H9 (cell line): ENCODE measurements around the gene MGMT. TPM values are rescaled to one million over a fixed set of nuclear protein-coding genes. Genes with fewer than 3 reads are reported as not detected.

Source experiments
- DNase-seq: peaks from one replicate; pipeline ENCODE4 v3.0.0-alpha.2; 2017
- H2AFZ ChIP-seq: one replicate; pipeline ENCODE4 v1.6.1; 2013; ENCODE audit warnings: mild to moderate bottlenecking, low read length, control low read depth, moderate library complexity
- H2AK5ac ChIP-seq: 2 replicates; pipeline ENCODE4 v1.6.1; 2013; ENCODE audit warnings: low read length, control low read depth, mixed read lengths; ENCODE audit not compliant: insufficient read length
- H2BK120ac ChIP-seq: one replicate; pipeline ENCODE4 v1.6.1; 2013; ENCODE audit warnings: low read depth, mild to moderate bottlenecking, low read length, control low read depth, inconsistent platforms; ENCODE audit not compliant: poor library complexity, severe bottlenecking
- H2BK12ac ChIP-seq: 2 replicates; pipeline ENCODE4 v1.6.1; 2013; ENCODE audit warnings: low read length, control low read depth, mixed read lengths, low read depth; ENCODE audit not compliant: insufficient read length
- H2BK15ac ChIP-seq: 2 replicates; pipeline ENCODE4 v1.6.1; 2013; ENCODE audit warnings: low read depth, low read length, control low read depth
- H2BK20ac ChIP-seq: one replicate; pipeline ENCODE4 v1.6.1; 2013; ENCODE audit warnings: low read depth, mild to moderate bottlenecking, low read length, control low read depth, inconsistent platforms; ENCODE audit not compliant: poor library complexity, severe bottlenecking
- H2BK5ac ChIP-seq: 2 replicates; pipeline ENCODE4 v1.6.1; 2013; ENCODE audit warnings: low read length, control low read depth, mixed read lengths; ENCODE audit not compliant: insufficient read length
- H3K14ac ChIP-seq: 2 replicates; pipeline ENCODE4 v1.6.1; 2013; ENCODE audit warnings: low read length, control low read depth; ENCODE audit not compliant: insufficient read depth
- H3K18ac ChIP-seq: 2 replicates; pipeline ENCODE4 v1.6.1; 2013; ENCODE audit warnings: low read depth, mild to moderate bottlenecking, mixed read lengths, low read length, control low read depth; ENCODE audit not compliant: insufficient read length
- H3K23ac ChIP-seq: 2 replicates; pipeline ENCODE4 v1.6.1; 2013; ENCODE audit warnings: low read length, control low read depth, mixed read lengths, low read depth; ENCODE audit not compliant: insufficient read length
- H3K23me2 ChIP-seq: 2 replicates; pipeline ENCODE4 v1.6.1; 2013; ENCODE audit warnings: low read depth, mild to moderate bottlenecking, mixed read lengths, low read length, control low read depth; ENCODE audit not compliant: insufficient read length, poor library complexity, severe bottlenecking
- H3K27ac ChIP-seq: 2 replicates; pipeline ENCODE4 v1.5.1; 2013; ENCODE audit warnings: low read length, control low read depth, mixed read lengths, low read depth; ENCODE audit not compliant: insufficient read length
- H3K27me3 ChIP-seq: 2 replicates; pipeline ENCODE4 v1.6.1; 2013; ENCODE audit warnings: low read length, control low read depth, inconsistent platforms; ENCODE audit not compliant: insufficient read depth
- H3K4ac ChIP-seq: 2 replicates; pipeline ENCODE4 v1.6.1; 2013; ENCODE audit warnings: low read depth, mild to moderate bottlenecking, control low read depth, inconsistent platforms, low read length, moderate library complexity
- H3K4me1 ChIP-seq: 2 replicates; pipeline ENCODE4 v1.6.1; 2013; ENCODE audit warnings: low read length, control low read depth, inconsistent platforms; ENCODE audit not compliant: insufficient read depth
- H3K4me2 ChIP-seq: 2 replicates; pipeline ENCODE4 v1.6.1; 2013; ENCODE audit warnings: low read length, control low read depth, mixed read lengths; ENCODE audit not compliant: insufficient read length, insufficient read depth
- H3K56ac ChIP-seq: 2 replicates; pipeline ENCODE4 v1.6.1; 2013; ENCODE audit warnings: low read depth, mild to moderate bottlenecking, mixed read lengths, low read length, control low read depth; ENCODE audit not compliant: insufficient read length
- H3K79me1 ChIP-seq: 2 replicates; pipeline ENCODE4 v1.6.1; 2013; ENCODE audit warnings: low read depth, mild to moderate bottlenecking, moderate library complexity, low read length, control low read depth, inconsistent platforms; ENCODE audit not compliant: insufficient read depth, poor library complexity, severe bottlenecking
- H3K79me2 ChIP-seq: 2 replicates; pipeline ENCODE4 v1.6.1; 2013; ENCODE audit warnings: low read length, control low read depth, inconsistent platforms; ENCODE audit not compliant: insufficient read depth
- H3K9ac ChIP-seq: 2 replicates; pipeline ENCODE4 v1.6.1; 2013; ENCODE audit warnings: low read length, control low read depth, mixed read lengths; ENCODE audit not compliant: insufficient read length; ENCODE audit errors: extremely low read depth
- H3K9me3 ChIP-seq: one replicate; pipeline ENCODE4 v1.6.1; 2013; ENCODE audit warnings: low read depth, low read length, inconsistent platforms; ENCODE audit not compliant: control insufficient read depth
- H3T11ph ChIP-seq: one replicate; pipeline ENCODE4 v1.6.1; 2013; ENCODE audit warnings: mild to moderate bottlenecking, low read length, control low read depth, inconsistent platforms
- H4K20me1 ChIP-seq: one replicate; pipeline ENCODE4 v1.6.1; 2013; ENCODE audit not compliant: control insufficient read depth, insufficient read length, insufficient read depth
- H4K5ac ChIP-seq: 2 replicates; pipeline ENCODE4 v1.6.1; 2013; ENCODE audit warnings: low read depth, mild to moderate bottlenecking, mixed read lengths, low read length, control low read depth; ENCODE audit not compliant: insufficient read length
- H4K8ac ChIP-seq: replicated peaks from 2 replicates; pipeline ENCODE4 v1.6.1; 2013; ENCODE audit warnings: low read length, control low read depth, mixed read lengths, low read depth; ENCODE audit not compliant: insufficient read length
- H4K91ac ChIP-seq: 2 replicates; pipeline ENCODE4 v1.6.1; 2013; ENCODE audit warnings: low read depth, mild to moderate bottlenecking, moderate library complexity, mixed read lengths, low read length, control low read depth; ENCODE audit not compliant: insufficient read length
- H3K27ac Mint-ChIP-seq, 3 experiments: 2 replicates in 2 of 3; 3 replicates in 1 of 3; pipeline ENCODE4 v1.8.0; 2020 to 2021; ENCODE audit warnings: mixed read lengths in 3 of 3, mild to moderate bottlenecking in 1 of 3, moderate library complexity in 1 of 3
- H3K27me3 Mint-ChIP-seq: 2 replicates; pipeline ENCODE4 v1.8.0; 2021; ENCODE audit warnings: low read depth, mild to moderate bottlenecking, moderate library complexity, mixed read lengths
- H3K36me3 Mint-ChIP-seq, 3 experiments: 2 replicates in 2 of 3; 3 replicates in 1 of 3; pipeline ENCODE4 v1.8.0; 2020 to 2021; ENCODE audit warnings: low read depth in 3 of 3, mixed read lengths in 3 of 3; ENCODE audit not compliant: insufficient read depth in 1 of 3
- H3K4me1 Mint-ChIP-seq, 2 experiments: 2 replicates each; pipeline ENCODE4 v1.8.0; 2020; ENCODE audit warnings: mixed read lengths in 2 of 2
- H3K4me3 Mint-ChIP-seq, 2 experiments: 2 replicates in 1 of 2; 3 replicates in 1 of 2; pipeline ENCODE4 v1.8.0; 2020 to 2021; ENCODE audit warnings: mild to moderate bottlenecking in 2 of 2, mixed read lengths in 2 of 2, moderate library complexity in 1 of 2
- H3K9me3 Mint-ChIP-seq, 2 experiments: 2 replicates in 1 of 2; 3 replicates in 1 of 2; pipeline ENCODE4 v1.8.0; 2020; ENCODE audit warnings: mild to moderate bottlenecking in 2 of 2, mixed read lengths in 2 of 2, moderate library complexity in 1 of 2
- WGBS: extraction: QIAGEN DNeasy Blood & Tissue Kit; methylation state at CpG from one replicate; pipeline ENCODE4 v1.1.7; 2013; ENCODE audit warnings: missing lambda C conversion rate, low lambda C conversion rate, mixed read lengths; ENCODE audit not compliant: insufficient read length; ENCODE audit errors: extremely low coverage; 5-methylcytosine and 5-hydroxymethylcytosine counted together
- total RNA-seq: library from RNA; stranded (reverse); gene quantifications from 2 replicates; pipeline ENCODE4 v1.2.1, GENCODE V29; 2021
- TF ChIP-seq, protein P1 (sequence below): fragments of 200-600 bp; sonication (generic); conservative IDR thresholded peaks from 3 replicates; pipeline ENCODE4 v1.8.0; 2021; ENCODE audit warnings: antibody characterized with exemption, mild to moderate bottlenecking

The MGMT gene
- total RNA-seq, 1 experiment from 2014 or later, result 18.4 TPM

DNA sequence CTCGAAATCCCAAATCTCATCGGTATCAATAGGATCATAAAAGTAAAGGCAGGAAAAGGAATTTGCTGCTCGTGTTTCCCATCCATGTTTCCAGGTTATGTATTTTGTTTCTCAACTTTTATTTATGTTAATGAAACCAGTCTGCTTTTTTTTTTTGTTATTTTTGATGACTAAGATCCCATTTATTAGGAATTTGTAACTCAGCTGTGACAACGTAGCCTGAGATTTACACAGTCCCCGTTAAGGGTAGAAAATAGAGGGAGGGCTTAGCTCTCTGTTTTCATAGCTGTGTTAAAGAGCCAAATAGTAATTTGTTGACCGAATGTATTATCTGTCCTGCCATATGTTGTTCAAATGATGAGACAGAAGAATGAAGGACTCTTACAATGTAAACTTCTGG is 164.0 kb downstream of the MGMT start:
- no peak overlapping the region for H3K9ac ChIP-seq
- no peak overlapping the region for H4K5ac ChIP-seq
- no peaks in the 10 kb centered on the region for H3K23me2 ChIP-seq
- no peaks in the 10 kb centered on the region for H3K27me3 ChIP-seq
- H3K27ac ChIP-seq, result no peak overlapping the region
- Mint-ChIP-seq H3K27me3 (no peaks in the 10 kb centered on the region), H3K4me1 (peaks cover 11 to 12% of the 10 kb centered on the region in 2 experiments; a peak in 3 of 4 replicates), H3K27ac (no peak overlapping the region), H3K36me3 (peaks cover 0 to 5% (median 2%) of the 10 kb centered on the region in 3 experiments; a peak in 3 of 7 replicates), H3K4me3 (no peak overlapping the region), H3K9me3 (peaks cover 6 to 9% of the 10 kb centered on the region in 2 experiments; a peak in 2 of 5 replicates)
- H2BK12ac ChIP-seq, result no peak overlapping the region
- H3K23ac ChIP-seq, result no peak overlapping the region
- H3K18ac ChIP-seq, result no peak overlapping the region
- H3K79me1 ChIP-seq, result no peaks in the 10 kb centered on the region
- H3K4me2 ChIP-seq, result no peak overlapping the region
- no peak overlapping the region for H3K56ac ChIP-seq
- no peak overlapping the region for H3K14ac ChIP-seq
- no peak overlapping the region for H2AK5ac ChIP-seq
- no peak overlapping the region for H2BK20ac ChIP-seq
- no peaks in the 10 kb centered on the region for H3K9me3 ChIP-seq
- DNase-seq, result no peak
- no peak overlapping the region for H2BK120ac ChIP-seq
- TF ChIP-seq, protein P1, sequence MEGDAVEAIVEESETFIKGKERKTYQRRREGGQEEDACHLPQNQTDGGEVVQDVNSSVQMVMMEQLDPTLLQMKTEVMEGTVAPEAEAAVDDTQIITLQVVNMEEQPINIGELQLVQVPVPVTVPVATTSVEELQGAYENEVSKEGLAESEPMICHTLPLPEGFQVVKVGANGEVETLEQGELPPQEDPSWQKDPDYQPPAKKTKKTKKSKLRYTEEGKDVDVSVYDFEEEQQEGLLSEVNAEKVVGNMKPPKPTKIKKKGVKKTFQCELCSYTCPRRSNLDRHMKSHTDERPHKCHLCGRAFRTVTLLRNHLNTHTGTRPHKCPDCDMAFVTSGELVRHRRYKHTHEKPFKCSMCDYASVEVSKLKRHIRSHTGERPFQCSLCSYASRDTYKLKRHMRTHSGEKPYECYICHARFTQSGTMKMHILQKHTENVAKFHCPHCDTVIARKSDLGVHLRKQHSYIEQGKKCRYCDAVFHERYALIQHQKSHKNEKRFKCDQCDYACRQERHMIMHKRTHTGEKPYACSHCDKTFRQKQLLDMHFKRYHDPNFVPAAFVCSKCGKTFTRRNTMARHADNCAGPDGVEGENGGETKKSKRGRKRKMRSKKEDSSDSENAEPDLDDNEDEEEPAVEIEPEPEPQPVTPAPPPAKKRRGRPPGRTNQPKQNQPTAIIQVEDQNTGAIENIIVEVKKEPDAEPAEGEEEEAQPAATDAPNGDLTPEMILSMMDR, result no peak
- no CpG with 5 or more reads among the region's 6 CpGs for WGBS
- H4K91ac ChIP-seq, result no peak overlapping the region
- H4K8ac ChIP-seq, result no peak overlapping the region
- H3K79me2 ChIP-seq, result no peaks in the 10 kb centered on the region
- no peak overlapping the region for H3T11ph ChIP-seq
- no peak overlapping the region for H2BK5ac ChIP-seq
- H2BK15ac ChIP-seq, result no peak overlapping the region
- no peaks in the 10 kb centered on the region for H4K20me1 ChIP-seq
- no peak overlapping the region for H2AFZ ChIP-seq
- H3K4ac ChIP-seq, result no peak overlapping the region
- H3K4me1 ChIP-seq, result 0 out of 2 replicates have a peak, but pooled peaks cover under 1% of the 10 kb centered on the region
